ENCODE measurements around the gene TMEM42.

TMEM42 gene

GRCh38 chr3:44860117-44860516 lies 1.6 kb upstream of the TMEM42 start:
- no peak for DNase-seq (ENCODE audit: extremely low read depth, low read depth)
- no peak for TF ChIP-seq CTCF (IDR thresholded peaks at IDR 0.05; ENCODE audit: low read depth, low read length)

DNA sequence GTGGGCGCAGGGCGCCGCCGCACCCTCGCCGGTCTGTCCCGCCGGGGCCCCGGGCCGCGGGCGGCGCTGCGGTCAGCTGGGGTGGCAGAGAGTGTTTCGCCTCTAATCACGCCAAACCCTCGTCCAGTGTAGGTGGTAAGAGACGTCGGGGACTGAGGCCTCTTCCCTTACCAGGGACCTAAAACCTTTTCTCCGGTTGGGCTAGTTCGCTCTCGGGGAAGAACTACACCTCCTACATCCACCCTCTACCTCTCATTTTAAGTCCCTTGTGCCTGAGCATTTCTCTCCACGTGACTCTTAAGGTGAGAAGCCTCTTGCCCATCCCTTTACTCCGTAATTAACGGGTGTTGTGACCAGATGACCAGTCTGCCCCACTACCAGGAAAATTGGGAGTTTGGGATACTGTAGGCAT lies 520 bp downstream of the TMEM42 start:
- DNase-seq (ENCODE audit: extremely low read depth, low read depth), result no peak
- TF ChIP-seq CTCF (IDR thresholded peaks at IDR 0.05; ENCODE audit: low read depth, low read length), result no peak

DNA sequence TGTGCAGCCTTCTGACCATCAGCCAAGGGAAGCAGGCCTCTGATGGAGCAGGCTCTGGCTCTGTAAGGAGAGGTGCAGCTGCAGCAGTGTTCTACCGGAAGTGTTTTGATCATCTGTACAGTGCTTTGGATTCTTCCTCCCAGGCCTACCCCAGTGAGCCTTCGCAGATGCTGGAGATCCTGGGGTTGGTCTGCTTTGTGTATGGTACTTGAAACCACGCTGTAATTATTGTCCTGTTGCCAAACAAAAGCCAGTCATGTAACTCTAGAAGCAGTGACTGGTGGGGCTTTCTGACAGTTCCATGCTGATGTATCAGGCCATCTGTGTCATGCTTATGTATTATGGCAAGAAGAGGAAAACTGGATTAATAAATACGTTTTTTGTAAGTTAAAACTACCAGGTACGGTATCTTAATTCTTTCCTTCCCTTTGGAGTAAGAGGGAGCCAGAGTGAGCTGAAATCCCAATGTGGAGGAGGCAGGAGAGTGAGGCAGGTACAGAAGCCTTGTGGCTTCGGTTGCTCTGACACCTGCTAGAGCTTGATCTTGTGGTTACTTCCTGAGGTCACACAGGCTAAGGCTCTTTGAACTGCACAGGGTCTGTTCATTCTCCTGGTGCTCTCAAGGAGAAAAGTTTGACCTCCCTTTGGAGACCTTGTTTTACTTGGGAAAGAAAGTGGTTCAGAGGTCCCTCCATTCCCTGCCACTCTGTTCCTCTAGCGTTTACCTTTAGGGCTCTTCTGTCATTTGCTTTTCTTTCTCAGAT lies 3.7 kb downstream of the TMEM42 start:
- DNase-seq (ENCODE audit: extremely low read depth, low read depth), result no peak
- TF ChIP-seq CTCF (IDR thresholded peaks at IDR 0.05; ENCODE audit: low read depth, low read length), result no peak

GRCh38 chr3:44867421-44868111 lies 5.9 kb downstream of the TMEM42 start:
- no peak for DNase-seq (ENCODE audit: extremely low read depth, low read depth)
- TF ChIP-seq CTCF (IDR thresholded peaks at IDR 0.05; ENCODE audit: low read depth, low read length), result no peak

DNA sequence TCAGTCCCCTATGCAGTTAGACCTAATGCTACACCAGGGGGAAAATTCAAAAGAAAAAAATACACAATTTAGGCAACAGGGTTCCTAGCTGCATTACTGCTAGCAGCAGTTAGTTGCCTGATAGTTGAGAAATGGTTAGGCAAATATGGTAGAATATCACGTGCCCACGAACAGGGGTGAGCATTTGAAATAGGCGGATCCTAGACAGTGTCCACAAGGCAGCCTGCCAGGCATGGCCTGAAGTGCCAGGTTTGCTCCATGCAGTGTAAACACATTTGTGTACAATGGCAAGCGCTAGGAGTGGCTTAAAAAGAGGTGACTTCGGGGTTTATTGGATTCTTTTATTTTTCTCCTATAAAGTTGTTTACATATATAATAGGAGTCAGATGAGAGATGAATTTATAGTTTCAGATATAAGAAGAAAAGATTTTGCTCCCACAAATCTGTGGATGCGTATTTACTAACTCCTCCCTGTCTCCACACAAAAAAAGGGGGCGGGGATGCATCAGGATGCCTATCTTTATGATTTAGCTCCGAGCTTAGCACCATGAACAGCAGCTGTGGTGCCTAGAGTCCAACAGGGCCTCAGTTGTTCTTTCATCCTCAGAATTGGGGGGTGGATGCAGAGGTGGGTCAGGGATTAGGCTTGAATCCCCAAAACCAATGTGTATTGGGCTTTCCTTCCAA lies 8.8 kb downstream of the TMEM42 start:
- no peak for DNase-seq (ENCODE audit: extremely low read depth, low read depth)
- TF ChIP-seq CTCF (IDR thresholded peaks at IDR 0.05; ENCODE audit: low read depth, low read length), result no peak

GRCh38 chr3:44874308-44874707 lies 12.6 kb downstream of the TMEM42 start, which contains the start of gene TGM4:
Gene TGM4, plus strand, starts transcription at chr3:44874608. Its CDS starts 71 bp downstream, at chr3:44874679.
- TF ChIP-seq CTCF (IDR thresholded peaks at IDR 0.05; ENCODE audit: low read depth, low read length), result no peak
- DNase-seq (ENCODE audit: extremely low read depth, low read depth), result no peak

GRCh38 chr3:44875596-44875995 lies 13.9 kb downstream of the TMEM42 start:
- DNase-seq (ENCODE audit: extremely low read depth, low read depth), result no peak
- no peak for TF ChIP-seq CTCF (IDR thresholded peaks at IDR 0.05; ENCODE audit: low read depth, low read length)

All from AG09319 (cell line).